GM12878 (cell line): Measurements from ENCODE around the gene NOTCH1.

Experiments
- BHLHE40 ChIP-seq, 2 experiments: fragments of 450-650 bp in 1 of 2; IDR thresholded peaks; 2 replicates each; pipeline ENCODE4 v1.6.1; 2011 to 2017; ENCODE audit warnings: low read depth in 2 of 2, borderline replicate concordance in 1 of 2, improper control_type of control experiment in 1 of 2, low read length in 1 of 2, mild to moderate bottlenecking in 1 of 2
- EED ChIP-seq: sonication (generic); IDR thresholded peaks from 2 replicates; pipeline ENCODE4 v1.6.1; 2016; ENCODE audit warnings: antibody characterized with exemption, low read depth
- HDAC6 ChIP-seq: fragments of 200-600 bp; sonication (generic); IDR thresholded peaks from one replicate; pipeline ENCODE4 v1.8.0; 2017; ENCODE audit warnings: antibody characterized with exemption; ENCODE audit not compliant: unreplicated experiment
- JUND ChIP-seq: IDR thresholded peaks from 2 replicates; pipeline ENCODE4 v1.6.1; 2012; ENCODE audit warnings: low read depth, mild to moderate bottlenecking, low read length, improper control_type of control experiment, moderate library complexity
- NFIC ChIP-seq: IDR thresholded peaks from 2 replicates; pipeline ENCODE4 v1.6.1; 2012; ENCODE audit warnings: low read depth, mild to moderate bottlenecking, inconsistent platforms, low read length, moderate library complexity
- PAX5 ChIP-seq: IDR thresholded peaks from 2 replicates; pipeline ENCODE4 v1.6.1; 2011; ENCODE audit warnings: low read depth, low read length, borderline replicate concordance
- POLR2A ChIP-seq: IDR thresholded peaks from 2 replicates; pipeline ENCODE4 v1.6.1; 2011; ENCODE audit warnings: low read depth, mild to moderate bottlenecking, low read length
- POLR2AphosphoS5 ChIP-seq: IDR thresholded peaks from 2 replicates; pipeline ENCODE4 v1.6.1; 2011; ENCODE audit warnings: mild to moderate bottlenecking, low read length, inconsistent platforms
- SUZ12 ChIP-seq: fragments of 200-600 bp; sonication (generic); IDR thresholded peaks from one replicate; pipeline ENCODE4 v1.6.1; 2018; ENCODE audit warnings: antibody characterized with exemption, mild to moderate bottlenecking; ENCODE audit not compliant: unreplicated experiment
- ZNF207 ChIP-seq: fragments of 450-650 bp; IDR thresholded peaks from 2 replicates; pipeline ENCODE4 v1.6.1; 2014; ENCODE audit warnings: antibody characterized with exemption, mild to moderate bottlenecking, borderline replicate concordance
- ZNF24 ChIP-seq: fragments of 450-650 bp; IDR thresholded peaks from 2 replicates; pipeline ENCODE4 v1.6.1; 2017; ENCODE audit warnings: antibody characterized with exemption, mild to moderate bottlenecking
- TF ChIP-seq, protein P1 (sequence below): IDR thresholded peaks from 2 replicates; pipeline ENCODE4 v1.6.1; 2011; ENCODE audit warnings: mild to moderate bottlenecking, low read depth, low read length, moderate library complexity; ENCODE audit not compliant: insufficient replicate concordance

DNA sequence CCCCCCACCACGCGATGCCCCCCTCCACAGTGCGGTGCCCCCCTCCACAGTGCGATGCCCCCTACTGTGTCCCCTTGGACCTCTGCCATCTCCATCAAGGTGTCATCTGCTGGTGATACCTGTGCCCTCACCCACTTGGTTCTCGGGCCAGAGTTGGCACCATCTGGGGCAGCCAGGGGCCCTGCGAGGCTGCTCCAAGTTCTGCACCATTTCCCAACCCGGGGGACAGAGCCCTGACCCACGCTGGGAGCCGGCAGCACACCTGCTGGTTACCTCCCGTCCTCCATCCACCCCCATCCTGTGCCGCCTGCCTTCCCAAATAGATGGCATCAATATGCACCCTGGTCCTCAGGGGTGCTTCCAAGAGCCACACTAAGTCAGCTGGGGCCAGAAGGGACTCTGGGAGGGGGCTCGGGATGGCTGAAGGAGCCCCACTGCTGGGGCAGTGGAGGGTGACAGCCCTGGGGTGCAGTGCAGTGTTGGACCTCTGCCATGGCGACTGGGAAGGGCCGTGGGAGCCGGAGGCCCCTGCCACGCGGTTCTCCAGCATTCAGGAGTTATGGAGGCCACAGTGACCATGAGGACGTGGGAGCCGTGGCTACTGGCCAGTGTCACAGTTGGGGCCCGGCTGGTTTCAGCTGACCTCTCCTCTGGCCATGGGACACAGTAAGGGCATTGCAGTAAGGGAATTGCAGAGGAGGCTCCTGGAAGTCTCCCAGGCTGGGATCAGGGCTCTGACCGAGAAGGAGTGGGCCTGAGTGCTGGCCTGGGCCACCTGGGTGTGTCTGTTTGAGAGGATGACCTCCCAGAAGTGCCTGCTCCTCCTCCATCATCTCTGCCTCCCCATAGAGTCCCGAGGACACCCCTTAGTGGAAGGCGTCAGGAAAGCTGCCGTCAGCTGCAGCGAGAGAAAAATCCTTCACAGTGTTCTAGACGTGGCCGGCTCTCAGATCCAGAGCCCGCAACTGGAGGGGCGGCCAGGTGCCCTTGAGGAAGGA is 44.2 kb upstream of the NOTCH1 start:
- no peak for TF ChIP-seq PAX5
- TF ChIP-seq JUND: no peak
- no peak for TF ChIP-seq POLR2A
- no peak for TF ChIP-seq HDAC6
- TF ChIP-seq EED: no peak
- no peak for TF ChIP-seq SUZ12
- TF ChIP-seq NFIC: no peak
- TF ChIP-seq, protein P1, sequence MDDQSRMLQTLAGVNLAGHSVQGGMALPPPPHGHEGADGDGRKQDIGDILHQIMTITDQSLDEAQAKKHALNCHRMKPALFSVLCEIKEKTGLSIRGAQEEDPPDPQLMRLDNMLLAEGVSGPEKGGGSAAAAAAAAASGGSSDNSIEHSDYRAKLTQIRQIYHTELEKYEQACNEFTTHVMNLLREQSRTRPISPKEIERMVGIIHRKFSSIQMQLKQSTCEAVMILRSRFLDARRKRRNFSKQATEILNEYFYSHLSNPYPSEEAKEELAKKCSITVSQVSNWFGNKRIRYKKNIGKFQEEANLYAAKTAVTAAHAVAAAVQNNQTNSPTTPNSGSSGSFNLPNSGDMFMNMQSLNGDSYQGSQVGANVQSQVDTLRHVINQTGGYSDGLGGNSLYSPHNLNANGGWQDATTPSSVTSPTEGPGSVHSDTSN: no peak
- TF ChIP-seq BHLHE40 (IDR thresholded peaks at IDR 0.05; ENCODE audit: borderline replicate concordance in 1 of 2, low read depth in 2 of 2, low read length in 1 of 2): no peak
- no peak for TF ChIP-seq ZNF24
- TF ChIP-seq POLR2AphosphoS5: no peak
- no peak for TF ChIP-seq ZNF207
